H1 (cell line): ENCODE data around the gene HTR6. TPM values are rescaled to one million over a fixed set of nuclear protein-coding genes. Genes with fewer than 3 reads are reported as not detected.

ENCODE experiments used
- CTCF ChIA-PET: fragments of 300-600 bp; sonication (Branson Sonifier 250); formaldehyde crosslinking; loops from one replicate; lab custom pipeline; 2021; ENCODE audit not compliant: partially characterized antibody; lab: Charles Lee
- POLR2A ChIA-PET: fragments of 300-600 bp; sonication (Branson Sonifier 250); formaldehyde crosslinking; loops from one replicate; lab custom pipeline; 2021; ENCODE audit warnings: inconsistent platforms; ENCODE audit not compliant: partially characterized antibody; lab: Charles Lee
- DNase-seq, 2 experiments: peaks; one replicate each; pipeline versions ENCODE4 v3.0.0 to v3.0.0-alpha.2; 2010 to 2022; ENCODE audit warnings: low spot score in 2 of 2, low read depth in 1 of 2, mixed read lengths in 1 of 2
- FAIRE-seq: peaks from 2 replicates; lab custom pipeline; 2011; peaks lifted over from hg19 to GRCh38; lab: Jason Lieb, UNC
- H2AFZ ChIP-seq: 2 replicates; pipeline ENCODE4 v1.8.1; 2012; ENCODE audit warnings: low read length, inconsistent platforms
- H2AK5ac ChIP-seq: 2 replicates; pipeline ENCODE4 v1.6.1; 2013; ENCODE audit warnings: low read depth, low read length
- H2BK120ac ChIP-seq: replicated peaks from 2 replicates; pipeline ENCODE3; 2013; ENCODE audit warnings: low read depth, low read length, inconsistent platforms
- H2BK12ac ChIP-seq: 2 replicates; pipeline ENCODE4 v1.6.1; 2013; ENCODE audit warnings: low read depth, low read length
- H2BK15ac ChIP-seq: 2 replicates; pipeline ENCODE4 v1.6.1; 2013; ENCODE audit warnings: low read length
- H2BK20ac ChIP-seq: 2 replicates; pipeline ENCODE4 v1.6.1; 2013; ENCODE audit warnings: low read length
- H2BK5ac ChIP-seq: 2 replicates; pipeline ENCODE4 v1.6.1; 2013; ENCODE audit warnings: low read depth, low read length
- H3K14ac ChIP-seq: 2 replicates; pipeline ENCODE4 v1.6.1; 2013; ENCODE audit warnings: inconsistent platforms; ENCODE audit not compliant: insufficient read length
- H3K18ac ChIP-seq: 2 replicates; pipeline ENCODE4 v1.6.1; 2013; ENCODE audit warnings: low read length; ENCODE audit errors: extremely low read depth
- H3K23ac ChIP-seq: 2 replicates; pipeline ENCODE4 v1.6.1; 2013; ENCODE audit warnings: inconsistent platforms; ENCODE audit not compliant: insufficient read length
- H3K23me2 ChIP-seq: 2 replicates; pipeline ENCODE4 v1.6.1; 2013; ENCODE audit warnings: low read depth, low read length
- H3K27ac ChIP-seq: 2 replicates; pipeline ENCODE4 v1.6.1; 2011; ENCODE audit warnings: low read depth, low read length, inconsistent platforms
- H3K27me3 ChIP-seq, 4 experiments: replicated peaks in 1 of 4; 1 replicate in 1 of 4; 2 replicates in 3 of 4; pipeline versions ENCODE4 v1.6.1 to v1.8.1; 2011 to 2013; ENCODE audit warnings: low read length in 3 of 4, mild to moderate bottlenecking in 3 of 4, inconsistent platforms in 2 of 4, mixed read lengths in 2 of 4, moderate library complexity in 1 of 4; ENCODE audit not compliant: control insufficient read depth in 3 of 4, insufficient read depth in 3 of 4; ENCODE audit errors: extremely low read depth in 1 of 4
- H3K36me3 ChIP-seq, 4 experiments: 2 replicates each; pipeline versions ENCODE4 v1.6.1 to v1.8.1; 2011 to 2013; ENCODE audit warnings: mild to moderate bottlenecking in 4 of 4, low read length in 3 of 4, moderate library complexity in 2 of 4, control low read depth in 1 of 4, inconsistent platforms in 1 of 4; ENCODE audit not compliant: insufficient read depth in 4 of 4, control insufficient read depth in 2 of 4
- H3K4ac ChIP-seq: replicated peaks from 2 replicates; pipeline ENCODE3; 2013; ENCODE audit warnings: low read length, low read depth, mixed read lengths, inconsistent platforms; ENCODE audit not compliant: insufficient read length
- H3K4me1 ChIP-seq, 4 experiments: replicated peaks in 1 of 4; 1 replicate in 1 of 4; 2 replicates in 3 of 4; pipeline versions ENCODE4 v1.6.1 to v1.8.1; 2011 to 2013; ENCODE audit warnings: low read length in 3 of 4, inconsistent platforms in 2 of 4, mixed read lengths in 1 of 4; ENCODE audit not compliant: insufficient read depth in 4 of 4, control insufficient read depth in 3 of 4
- H3K4me2 ChIP-seq, 2 experiments: 2 replicates each; pipeline versions ENCODE4 v1.6.1 to v1.8.1; 2011 to 2013; ENCODE audit warnings: low read depth in 2 of 2, low read length in 2 of 2, control low read depth in 1 of 2, inconsistent platforms in 1 of 2, mild to moderate bottlenecking in 1 of 2; ENCODE audit not compliant: insufficient read depth in 1 of 2
- H3K4me3 ChIP-seq, 4 experiments: fragments of 200-600, 300-600 bp in 1 of 4; sonication (generic), shearing (Covaris generic), sonication (Bioruptor Twin) in 1 of 4; 2 replicates each; pipeline versions ENCODE4 v1.5.1 to v1.8.1; 2011 to 2016; ENCODE audit warnings: low read length in 4 of 4, low read depth in 3 of 4, control low read depth in 2 of 4, inconsistent platforms in 2 of 4, mild to moderate bottlenecking in 2 of 4, mixed read lengths in 1 of 4, moderate library complexity in 1 of 4; ENCODE audit not compliant: insufficient read depth in 2 of 4; ENCODE audit errors: extremely low read depth in 1 of 4
- H3K56ac ChIP-seq: replicated peaks from 2 replicates; pipeline ENCODE3; 2013; ENCODE audit warnings: low read depth, mild to moderate bottlenecking, mixed read lengths, low read length, inconsistent platforms; ENCODE audit not compliant: insufficient read length
- H3K79me1 ChIP-seq: 2 replicates; pipeline ENCODE4 v1.6.1; 2013; ENCODE audit warnings: low read depth, low read length, control low read depth
- H3K79me2 ChIP-seq, 2 experiments: 2 replicates each; pipeline versions ENCODE4 v1.6.1 to v1.8.1; 2012 to 2013; ENCODE audit warnings: low read length in 2 of 2, mild to moderate bottlenecking in 2 of 2, inconsistent platforms in 1 of 2; ENCODE audit not compliant: insufficient read depth in 2 of 2, control insufficient read depth in 1 of 2
- H3K9ac ChIP-seq, 4 experiments: replicated peaks in 1 of 4; 1 replicate in 1 of 4; 2 replicates in 3 of 4; pipeline versions ENCODE4 v1.6.1 to v1.8.1; 2011 to 2013; ENCODE audit warnings: low read depth in 3 of 4, low read length in 3 of 4, control low read depth in 2 of 4, mild to moderate bottlenecking in 2 of 4, moderate library complexity in 2 of 4, inconsistent platforms in 1 of 4; ENCODE audit errors: extremely low read depth in 1 of 4
- H3K9me3 ChIP-seq, 2 experiments: 2 replicates each; pipeline versions ENCODE4 v1.6.1 to v1.8.1; 2012 to 2013; ENCODE audit warnings: mild to moderate bottlenecking in 2 of 2, moderate library complexity in 2 of 2, control low read depth in 1 of 2, inconsistent platforms in 1 of 2, low read depth in 1 of 2, low read length in 1 of 2, mixed read lengths in 1 of 2; ENCODE audit not compliant: insufficient read depth in 2 of 2
- H4K20me1 ChIP-seq, 2 experiments: replicated peaks in 1 of 2; 2 replicates each; pipeline versions ENCODE3 to v1.8.1; 2011 to 2013; ENCODE audit warnings: inconsistent platforms in 2 of 2, low read length in 2 of 2, mild to moderate bottlenecking in 1 of 2; ENCODE audit not compliant: insufficient read depth in 2 of 2, control insufficient read depth in 1 of 2
- H4K5ac ChIP-seq: 2 replicates; pipeline ENCODE4 v1.6.1; 2013; ENCODE audit warnings: low read length, low read depth, mixed read lengths, inconsistent platforms; ENCODE audit not compliant: insufficient read length
- H4K8ac ChIP-seq: 2 replicates; pipeline ENCODE4 v1.8.0; 2013; ENCODE audit warnings: mild to moderate bottlenecking, moderate library complexity, low read length, inconsistent platforms; ENCODE audit not compliant: insufficient read depth; ENCODE audit errors: extremely low read depth
- H4K91ac ChIP-seq: replicated peaks from 2 replicates; pipeline ENCODE3; 2013; ENCODE audit warnings: low read length, mixed read lengths, inconsistent platforms; ENCODE audit not compliant: insufficient read length
- CBX5 ChIP-seq: fragments of 300-800, 300-1000 bp; sonication (generic); IDR thresholded peaks from 2 replicates; pipeline ENCODE4 v1.7.1; 2016; ENCODE audit warnings: antibody characterized with exemption, low read length, low read depth
- CEBPB ChIP-seq: IDR thresholded peaks from 2 replicates; pipeline ENCODE4 v1.6.1; 2012; ENCODE audit warnings: low read depth, low read length
- RBBP5 ChIP-seq: IDR thresholded peaks from 2 replicates; pipeline ENCODE4 v1.7.1; 2012; ENCODE audit warnings: low read depth, mild to moderate bottlenecking, inconsistent platforms, low read length, moderate library complexity, borderline replicate concordance
- RFX5 ChIP-seq: IDR thresholded peaks from 2 replicates; pipeline ENCODE4 v1.6.1; 2011; ENCODE audit warnings: low read depth, low read length, improper control_type of control experiment, borderline replicate concordance
- RXRA ChIP-seq: IDR thresholded peaks from 2 replicates; pipeline ENCODE4 v1.6.1; 2011; ENCODE audit warnings: low read depth, mild to moderate bottlenecking, low read length, moderate library complexity; ENCODE audit not compliant: insufficient read depth
- SP1 ChIP-seq: IDR thresholded peaks from 2 replicates; pipeline ENCODE4 v1.6.1; 2011; ENCODE audit warnings: low read depth, low read length
- WGBS, 2 experiments: shearing (Covaris generic) in 1 of 2; methylation state at CpG; one replicate each; pipeline versions ENCODE4 v1.1.6 to v1.1.7; 2013 to 2015; ENCODE audit warnings: low lambda C conversion rate in 2 of 2, mixed read lengths in 2 of 2, inconsistent platforms in 1 of 2, low coverage in 1 of 2, missing lambda C conversion rate in 1 of 2; ENCODE audit not compliant: insufficient replicate concordance in 2 of 2, insufficient coverage in 1 of 2, insufficient read length in 1 of 2; ENCODE audit errors: extremely low coverage in 1 of 2, missing lambda C conversion rate in 1 of 2; 5-methylcytosine and 5-hydroxymethylcytosine counted together
- polyA plus RNA-seq, 7 experiments: library from polyadenylated mRNA; depleted of rRNA in 3 of 7; stranded (reverse) in 5 of 7; unstranded in 2 of 7; fragments of >200 nt in 5 of 7; fragments of 200-250 nt in 2 of 7; gene quantifications; 1 replicate in 5 of 7; 2 replicates in 1 of 7; 4 replicates in 1 of 7; pipeline versions ENCODE4 v1.2.1 to v1.2.3, GENCODE V29; 2011 to 2013; ENCODE audit warnings: missing spikeins in 2 of 7, mixed read lengths in 2 of 7
- total RNA-seq: library from RNA; stranded (reverse); fragmentation: NEBNext Ultra II Directional; extraction: Animal tissue kit (Norgen Biotek cat#: 25700); gene quantifications from 2 replicates; pipeline ENCODE4 v1.2.1, GENCODE V29; 2021

The HTR6 gene
- total and polyA plus RNA-seq, 2 of the 8 experiments (the other 6 are each of a cell fraction or from before 2014, with no cell fraction given): 0.76 to 0.95 TPM

DNA sequence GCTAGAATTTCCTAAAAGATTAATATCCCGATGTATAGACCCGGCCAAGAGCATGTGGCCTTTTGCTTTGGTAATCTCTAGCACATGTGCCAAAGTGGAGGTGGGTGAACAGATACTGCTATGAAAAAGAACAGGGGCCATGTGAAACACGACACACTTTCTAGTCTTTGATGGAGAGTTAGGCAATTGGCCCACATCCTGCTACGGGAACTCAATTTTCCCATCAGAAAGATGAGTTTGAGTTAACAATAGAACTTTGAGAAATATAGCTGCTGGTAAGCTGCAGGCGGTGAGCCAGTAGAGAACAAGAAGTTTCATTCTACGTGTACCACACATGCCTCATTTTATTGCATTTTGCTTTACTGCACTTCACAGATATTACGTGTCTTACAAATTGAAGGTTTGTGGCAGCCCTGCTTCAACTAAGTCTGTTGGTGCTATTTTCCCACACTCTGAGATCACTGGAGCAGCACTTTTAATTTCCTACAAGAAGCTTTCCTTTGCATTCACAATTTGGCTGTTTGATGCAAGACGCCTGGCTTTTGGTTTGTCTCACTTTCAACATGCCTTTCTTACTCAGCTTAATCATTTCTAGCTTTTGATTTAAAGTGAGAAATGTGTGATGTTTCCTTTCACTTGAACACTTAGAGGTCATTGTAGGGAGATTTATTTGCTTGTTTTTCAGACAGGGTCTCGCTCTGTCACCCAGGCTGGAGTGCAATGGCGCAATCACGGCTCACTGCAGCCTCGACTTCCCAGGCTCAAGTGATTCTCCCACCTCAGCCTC lies 46.3 kb downstream of the HTR6 start:
- Histone ChIP-seq H2AFZ (no peak overlapping the region), H3K27me3 (no peaks in the 10 kb centered on the region), H4K20me1 (no peaks in the 10 kb centered on the region), H3K4me3 (no peak overlapping the region), H3K4me1 (peaks cover 0 to 3% (median 0%) of the 10 kb centered on the region in 4 experiments; a peak in 2 of 7 replicates), H2BK20ac (no peak overlapping the region), H3K56ac (no peak overlapping the region), H2BK15ac (no peak overlapping the region), H3K14ac (no peak overlapping the region)
- no peak for FAIRE-seq
- WGBS, 2 experiments: 93% methylated on average over 12 of the region's 12 CpGs; no CpG with 5 or more reads in 1 of the 2 experiments
- POLR2A ChIA-PET: no interaction called here
- TF ChIP-seq RBBP5: no peak
- TF ChIP-seq RFX5: no peak
- TF ChIP-seq CBX5: no peak
- TF ChIP-seq CEBPB: no peak
- TF ChIP-seq RXRA: no peak
- no peak for TF ChIP-seq SP1
- TF ChIP-seq, all 59 proteins: peak for 0
- H4K8ac ChIP-seq: no peak overlapping the region
- no peaks in the 10 kb centered on the region for H3K79me2 ChIP-seq
- H3K18ac ChIP-seq: no peak overlapping the region
- no peak overlapping the region for H2AK5ac ChIP-seq
- no peak overlapping the region for H3K23ac ChIP-seq
- no peak overlapping the region for H3K9ac ChIP-seq
- H2BK5ac ChIP-seq: no peak overlapping the region
- H3K23me2 ChIP-seq: no peaks in the 10 kb centered on the region
- no peak overlapping the region for H3K27ac ChIP-seq
- H2BK120ac ChIP-seq: no peak overlapping the region
- H3K4me2 ChIP-seq: no peak overlapping the region
- H3K9me3 ChIP-seq: no peaks in the 10 kb centered on the region
- H3K79me1 ChIP-seq: no peaks in the 10 kb centered on the region; the same call in 1 of the 2 replicates
- no peak overlapping the region for H2BK12ac ChIP-seq
- H4K91ac ChIP-seq: no peak overlapping the region
- no peak overlapping the region for H4K5ac ChIP-seq
- no peak overlapping the region for H3K4ac ChIP-seq
- H3K36me3 ChIP-seq: no peaks in the 10 kb centered on the region
- DNase-seq: no peak
- CTCF ChIA-PET: interaction anchor here (0.6 to 2.8 kb wide), 4 partner anchors 16 to 155 kb away, joined by 3 to 10 read pairs (median 4); no protein-coding TSS in a partner anchor
